Colonic mucosa (tissue), 4 donors: ENCODE measurements around the gene DNAJA2. TPM values are rescaled to one million over a fixed set of nuclear protein-coding genes. Genes with fewer than 3 reads are reported as not detected.

ENCODE experiments used
- DNase-seq: peaks from one replicate; pipeline ENCODE4 v3.0.0-alpha.2; 2020
- H3K27ac ChIP-seq: fragments of 200-600 bp; one replicate; pipeline ENCODE4 v1.8.0; 2021
- H3K27me3 ChIP-seq: fragments of 200-600 bp; one replicate; pipeline ENCODE4 v1.8.0; 2021
- H3K36me3 ChIP-seq: fragments of 200-600 bp; one replicate; pipeline ENCODE4 v1.8.0; 2021
- H3K4me1 ChIP-seq: fragments of 200-600 bp; one replicate; pipeline ENCODE4 v1.8.0; 2021; ENCODE audit warnings: mild to moderate bottlenecking
- H3K4me3 ChIP-seq: fragments of 200-600 bp; one replicate; pipeline ENCODE4 v1.8.0; 2021
- H3K9ac ChIP-seq, 2 donors: one replicate each; pipeline ENCODE4 v1.7.0; 2013; ENCODE audit warnings: control low read depth in 2 of 2, low read depth in 2 of 2, low read length in 2 of 2
- H3K9me3 ChIP-seq: fragments of 200-600 bp; one replicate; pipeline ENCODE4 v1.8.0; 2021
- CTCF ChIP-seq: fragments of 200-600 bp; IDR thresholded peaks from one replicate; pipeline ENCODE4 v1.8.0; 2022; ENCODE audit warnings: antibody characterized with exemption, mild to moderate bottlenecking
- intact Hi-C: fragments of 100-400 bp; cut with DNase I; formaldehyde crosslinking; loops from one replicate; pipeline ENCODE4 v1.14.1; 2022
- total RNA-seq, 2 donors: library from RNA; stranded (reverse); fragmentation: NEBNext Ultra II Directional in 1 of 2; extraction: Animal tissue kit (Norgen Biotek cat#: 25700) in 1 of 2; gene quantifications; one replicate each; pipeline ENCODE4 v1.2.1, GENCODE V29; 2021
- donor health status: healthy.
- donor health status: DM: no; HTN: no; CAD: no.
- donor health status: DM: no; HTN: no; CAD: no.

DNAJA2 gene
- total RNA-seq, 2 donors from 2014 or later: 58.2 to 70.4 TPM

- Histone ChIP-seq H3K27ac (no peak overlapping the region), H3K36me3 (no peaks in the 10 kb centered on the region), H3K9me3 (no peaks in the 10 kb centered on the region), H3K4me1 (no peaks in the 10 kb centered on the region), H3K4me3 (no peak overlapping the region), H3K9ac (no peak overlapping the region), H3K27me3 (no peaks in the 10 kb centered on the region)
- intact Hi-C loops: no loop called here
- no peak for DNase-seq
- TF ChIP-seq CTCF: no peak
These were observed 61.8 kb downstream of the DNAJA2 start for GRCh38 chr16:46911650-46912049.

GRCh38 chr16:46911038-46911437, 62.4 kb downstream of the DNAJA2 start:
- intact Hi-C loops: no loop called here
- H3K27me3 ChIP-seq: no peaks in the 10 kb centered on the region
- no peak for DNase-seq
- H3K4me1 ChIP-seq: no peaks in the 10 kb centered on the region
- no peak for TF ChIP-seq CTCF
- H3K9ac ChIP-seq: no peak overlapping the region
- H3K27ac ChIP-seq: no peak overlapping the region
- H3K9me3 ChIP-seq: no peaks in the 10 kb centered on the region
- no peaks in the 10 kb centered on the region for H3K36me3 ChIP-seq
- no peak overlapping the region for H3K4me3 ChIP-seq

- peak; percentile 57 for DNase-seq
- H3K9ac ChIP-seq: no peak overlapping the region
- intact Hi-C loops: loop anchor here (2.0 kb wide), 1 partner anchor 54 kb away; no protein-coding TSS in a partner anchor
- peaks cover 6% of the 10 kb centered on the region for H3K4me1 ChIP-seq
- TF ChIP-seq CTCF: peak; percentile 78
- no peaks in the 10 kb centered on the region for H3K27me3 ChIP-seq
- no peaks in the 10 kb centered on the region for H3K9me3 ChIP-seq
- H3K27ac ChIP-seq: no peak overlapping the region
- no peaks in the 10 kb centered on the region for H3K36me3 ChIP-seq
- H3K4me3 ChIP-seq: no peak overlapping the region
These were observed 64.7 kb downstream of the DNAJA2 start for GRCh38 chr16:46908540-46909372.

GRCh38 chr16:46907061-46907774, 66.3 kb downstream of the DNAJA2 start:
- Histone ChIP-seq H3K4me3 (no peak overlapping the region), H3K27me3 (no peaks in the 10 kb centered on the region), H3K4me1 (peaks cover 10% of the 10 kb centered on the region), H3K36me3 (no peaks in the 10 kb centered on the region), H3K9ac (no peak overlapping the region), H3K9me3 (no peaks in the 10 kb centered on the region), H3K27ac (no peak overlapping the region)
- DNase-seq: no peak
- intact Hi-C loops: no loop called here
- TF ChIP-seq CTCF: no peak

- intact Hi-C loops: no loop called here
- H3K36me3 ChIP-seq: no peaks in the 10 kb centered on the region
- H3K9ac ChIP-seq: no peak overlapping the region
- H3K4me3 ChIP-seq: no peak overlapping the region
- no peaks in the 10 kb centered on the region for H3K9me3 ChIP-seq
- peaks cover 10% of the 10 kb centered on the region for H3K4me1 ChIP-seq
- DNase-seq: no peak
- H3K27ac ChIP-seq: no peak overlapping the region
- no peaks in the 10 kb centered on the region for H3K27me3 ChIP-seq
- TF ChIP-seq CTCF: no peak
These were observed 67.0 kb downstream of the DNAJA2 start for GRCh38 chr16:46906360-46907060.
